ENCODE results near the gene EIF2S2.
"Not testable (repeated sequence)": the region's sequence is repeated elsewhere in the genome, so short reads cannot be mapped to it uniquely, and the experiment has no call there.

DNA sequence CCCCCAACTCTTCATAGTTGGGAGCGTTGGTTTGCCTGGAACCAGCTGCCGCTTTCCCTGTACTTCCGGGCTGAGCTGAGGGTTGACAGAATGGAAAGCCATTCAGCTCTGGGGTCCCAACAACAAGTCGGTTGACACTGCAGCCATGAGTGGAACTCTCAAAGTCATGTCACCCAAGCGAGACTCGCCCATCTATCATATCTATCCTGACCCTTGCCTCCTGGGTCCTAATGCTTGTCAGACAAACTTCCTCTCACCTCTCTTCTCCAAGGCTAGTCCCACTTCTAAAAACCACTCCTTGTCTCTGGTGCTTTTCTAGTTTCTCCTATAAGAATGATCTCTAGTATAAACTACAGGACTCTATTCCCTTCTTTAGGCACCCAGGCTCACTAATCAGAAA is 41.1 kb upstream of the EIF2S2 start:
- TF ChIP-seq, protein P1, sequence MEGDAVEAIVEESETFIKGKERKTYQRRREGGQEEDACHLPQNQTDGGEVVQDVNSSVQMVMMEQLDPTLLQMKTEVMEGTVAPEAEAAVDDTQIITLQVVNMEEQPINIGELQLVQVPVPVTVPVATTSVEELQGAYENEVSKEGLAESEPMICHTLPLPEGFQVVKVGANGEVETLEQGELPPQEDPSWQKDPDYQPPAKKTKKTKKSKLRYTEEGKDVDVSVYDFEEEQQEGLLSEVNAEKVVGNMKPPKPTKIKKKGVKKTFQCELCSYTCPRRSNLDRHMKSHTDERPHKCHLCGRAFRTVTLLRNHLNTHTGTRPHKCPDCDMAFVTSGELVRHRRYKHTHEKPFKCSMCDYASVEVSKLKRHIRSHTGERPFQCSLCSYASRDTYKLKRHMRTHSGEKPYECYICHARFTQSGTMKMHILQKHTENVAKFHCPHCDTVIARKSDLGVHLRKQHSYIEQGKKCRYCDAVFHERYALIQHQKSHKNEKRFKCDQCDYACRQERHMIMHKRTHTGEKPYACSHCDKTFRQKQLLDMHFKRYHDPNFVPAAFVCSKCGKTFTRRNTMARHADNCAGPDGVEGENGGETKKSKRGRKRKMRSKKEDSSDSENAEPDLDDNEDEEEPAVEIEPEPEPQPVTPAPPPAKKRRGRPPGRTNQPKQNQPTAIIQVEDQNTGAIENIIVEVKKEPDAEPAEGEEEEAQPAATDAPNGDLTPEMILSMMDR (conservative IDR thresholded peaks at IDR 0.05; ENCODE audit: low read depth in 2 of 2) = not testable (repeated sequence)
- TF ChIP-seq EZH2 (IDR thresholded peaks at IDR 0.05; ENCODE audit: low read depth, unreplicated experiment); ZNF114 (CRISPR knock-in tag; IDR thresholded peaks at IDR 0.05): not testable (repeated sequence)
